WERI-Rb-1 (cell line): ENCODE measurements around the gene NFS1.

Experiments
- DNase-seq: peaks from one replicate; pipeline ENCODE4 v3.0.0-alpha.2; 2020
- H3K27ac ChIP-seq: fragments of 250-450 bp; sonication (Bioruptor Pico); 2 replicates; pipeline ENCODE4 v1.5.1; 2020; ENCODE audit warnings: mild to moderate bottlenecking, moderate library complexity
- H3K27me3 ChIP-seq: fragments of 250-450 bp; sonication (Bioruptor Pico); 2 replicates; pipeline ENCODE4 v1.5.1; 2021; ENCODE audit warnings: mild to moderate bottlenecking, low read depth, moderate library complexity; ENCODE audit not compliant: insufficient read depth, severe bottlenecking
- H3K36me3 ChIP-seq: fragments of 250-450 bp; sonication (Bioruptor Pico); 2 replicates; pipeline ENCODE4 v1.5.1; 2020; ENCODE audit warnings: mild to moderate bottlenecking, moderate library complexity
- H3K4me3 ChIP-seq: 2 replicates; pipeline ENCODE4 v1.5.1; 2011; ENCODE audit warnings: low read depth, mild to moderate bottlenecking, control low read depth, low read length
- H3K9me3 ChIP-seq: fragments of 250-450 bp; sonication (Bioruptor Pico); 2 replicates; pipeline ENCODE4 v1.5.1; 2021; ENCODE audit warnings: mild to moderate bottlenecking, moderate library complexity; ENCODE audit not compliant: severe bottlenecking
- TF ChIP-seq, protein P1 (sequence below): IDR thresholded peaks from 2 replicates; pipeline ENCODE4 v1.5.1; 2011; ENCODE audit warnings: low read depth, mild to moderate bottlenecking, control low read depth, inconsistent platforms, low read length

NFS1 gene

GRCh38 chr20:35739294-35740163 lies 40.4 kb upstream of the NFS1 start:
- TF ChIP-seq, protein P1, sequence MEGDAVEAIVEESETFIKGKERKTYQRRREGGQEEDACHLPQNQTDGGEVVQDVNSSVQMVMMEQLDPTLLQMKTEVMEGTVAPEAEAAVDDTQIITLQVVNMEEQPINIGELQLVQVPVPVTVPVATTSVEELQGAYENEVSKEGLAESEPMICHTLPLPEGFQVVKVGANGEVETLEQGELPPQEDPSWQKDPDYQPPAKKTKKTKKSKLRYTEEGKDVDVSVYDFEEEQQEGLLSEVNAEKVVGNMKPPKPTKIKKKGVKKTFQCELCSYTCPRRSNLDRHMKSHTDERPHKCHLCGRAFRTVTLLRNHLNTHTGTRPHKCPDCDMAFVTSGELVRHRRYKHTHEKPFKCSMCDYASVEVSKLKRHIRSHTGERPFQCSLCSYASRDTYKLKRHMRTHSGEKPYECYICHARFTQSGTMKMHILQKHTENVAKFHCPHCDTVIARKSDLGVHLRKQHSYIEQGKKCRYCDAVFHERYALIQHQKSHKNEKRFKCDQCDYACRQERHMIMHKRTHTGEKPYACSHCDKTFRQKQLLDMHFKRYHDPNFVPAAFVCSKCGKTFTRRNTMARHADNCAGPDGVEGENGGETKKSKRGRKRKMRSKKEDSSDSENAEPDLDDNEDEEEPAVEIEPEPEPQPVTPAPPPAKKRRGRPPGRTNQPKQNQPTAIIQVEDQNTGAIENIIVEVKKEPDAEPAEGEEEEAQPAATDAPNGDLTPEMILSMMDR, result no peak
- Histone ChIP-seq H3K4me3 (peak overlapping the region; percentile 94), H3K27ac (no peak overlapping the region), H3K36me3 (peaks cover 73% of the 10 kb centered on the region), H3K27me3 (no peaks in the 10 kb centered on the region), H3K9me3 (no peaks in the 10 kb centered on the region)
- DNase-seq, result no peak

DNA sequence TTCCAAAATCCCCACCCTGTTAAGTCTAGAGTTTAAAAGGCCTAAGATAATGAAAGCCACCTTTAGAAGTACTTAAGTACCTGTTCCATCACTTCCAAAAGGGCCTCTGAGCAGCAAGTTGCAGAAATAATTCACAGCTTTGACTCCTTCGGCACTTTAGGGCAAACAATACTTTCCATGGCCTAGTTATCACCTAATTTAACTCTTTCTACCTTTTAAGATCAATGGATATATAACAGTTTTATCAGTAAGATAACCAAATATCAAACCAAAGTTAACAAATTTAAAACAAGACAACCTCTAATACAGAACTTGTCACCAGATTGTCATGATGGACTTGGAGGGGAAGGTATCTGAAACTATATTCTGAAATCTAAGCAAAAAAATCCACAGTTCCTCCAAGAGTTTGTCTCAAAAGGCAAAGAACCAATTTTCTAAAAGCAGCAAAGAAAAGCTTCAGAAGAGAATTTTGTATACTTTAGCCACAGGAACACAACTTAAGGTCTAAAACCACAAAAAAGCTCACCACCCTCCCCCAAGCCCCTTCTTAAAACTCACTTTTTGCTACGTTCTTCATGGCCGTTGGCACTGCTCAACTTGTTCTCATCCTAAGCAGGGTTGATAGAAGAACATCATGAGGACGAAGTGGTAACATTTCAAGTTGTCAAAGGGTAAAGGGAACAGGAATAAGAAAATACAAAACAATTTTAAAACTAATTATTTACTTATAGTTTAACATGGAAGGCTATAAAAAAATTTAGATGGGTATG lies 39.4 kb upstream of the NFS1 start:
- no peaks in the 10 kb centered on the region for H3K27me3 ChIP-seq
- H3K27ac ChIP-seq, result no peak overlapping the region
- H3K9me3 ChIP-seq, result no peaks in the 10 kb centered on the region
- TF ChIP-seq, protein P1, result no peak
- DNase-seq, result no peak
- H3K36me3 ChIP-seq, result peaks cover 82% of the 10 kb centered on the region
- H3K4me3 ChIP-seq, result no peak overlapping the region

DNA sequence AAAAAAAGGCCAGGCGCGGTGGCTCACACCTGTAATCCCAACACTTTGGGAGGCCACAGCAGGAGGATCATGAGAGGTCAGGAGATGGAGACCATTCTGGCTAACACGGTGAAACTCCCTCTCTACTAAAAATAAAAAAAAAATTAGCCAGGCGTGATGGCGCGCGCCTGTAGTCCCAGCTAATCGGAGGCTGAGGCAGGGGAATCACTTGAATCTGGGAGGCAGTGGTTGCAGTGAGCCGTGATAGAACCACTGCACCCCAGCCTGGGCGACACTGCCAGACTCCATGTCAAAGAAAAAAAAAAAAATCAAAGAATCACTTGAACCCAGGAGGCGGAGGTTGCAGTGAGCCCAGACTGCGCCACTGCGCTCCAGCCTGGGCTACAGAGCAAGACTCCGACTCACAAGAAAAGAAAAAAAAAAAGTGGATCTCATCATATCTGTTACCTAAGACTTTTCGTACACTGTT lies 38.7 kb upstream of the NFS1 start:
- DNase-seq, result no peak
- Histone ChIP-seq H3K27me3 (no peaks in the 10 kb centered on the region), H3K9me3 (no peaks in the 10 kb centered on the region), H3K4me3 (no peak overlapping the region), H3K36me3 (peaks cover 89% of the 10 kb centered on the region), H3K27ac (no peak overlapping the region)
- TF ChIP-seq, protein P1, result no peak

DNA sequence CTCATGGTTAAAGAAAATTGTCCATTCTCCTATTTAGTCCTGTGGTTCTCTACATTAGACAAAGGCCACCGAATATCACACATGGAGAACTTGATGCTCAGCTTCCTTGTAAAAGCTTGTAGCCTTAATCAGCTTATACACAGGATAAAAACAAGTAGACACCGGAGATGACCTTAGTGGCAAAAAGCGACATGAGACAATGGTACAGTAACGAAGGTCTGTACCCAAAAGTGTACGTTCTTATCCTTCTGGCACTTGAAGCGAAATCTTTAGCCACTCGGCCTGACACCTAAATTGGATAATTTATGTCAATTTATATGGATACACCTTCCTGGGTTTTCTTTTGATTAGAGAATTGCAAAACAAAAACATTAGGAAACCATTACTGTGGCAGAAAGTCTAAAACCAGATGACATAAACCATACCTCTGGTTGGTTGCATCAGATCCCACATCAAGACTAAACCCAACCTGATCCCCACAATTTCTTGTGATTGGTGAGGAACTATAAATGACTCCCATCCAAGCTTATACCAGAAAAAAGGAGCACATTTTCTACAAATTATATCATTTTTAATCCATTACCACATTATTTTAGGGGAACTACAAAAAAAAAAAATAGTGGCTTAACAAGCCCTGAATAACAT lies 36.8 kb upstream of the NFS1 start:
- no peak overlapping the region for H3K4me3 ChIP-seq
- H3K27me3 ChIP-seq, result no peaks in the 10 kb centered on the region
- peak; percentile 39 for DNase-seq
- H3K27ac ChIP-seq, result peak overlapping the region; percentile 52
- peaks cover 99% of the 10 kb centered on the region for H3K36me3 ChIP-seq
- TF ChIP-seq, protein P1, result no peak
- no peaks in the 10 kb centered on the region for H3K9me3 ChIP-seq

GRCh38 chr20:35734777-35735649 lies 35.9 kb upstream of the NFS1 start:
- H3K4me3 ChIP-seq, result no peak overlapping the region
- H3K27ac ChIP-seq, result peak overlapping the region; percentile 52
- TF ChIP-seq, protein P1, result no peak
- H3K36me3 ChIP-seq, result peaks cover 100% of the 10 kb centered on the region
- no peak for DNase-seq
- H3K27me3 ChIP-seq, result no peaks in the 10 kb centered on the region
- H3K9me3 ChIP-seq, result no peaks in the 10 kb centered on the region
